ENCODE data around the gene ERICH3.

The ERICH3 gene

GRCh38 chr1:74596717-74597116, 76.9 kb downstream of the ERICH3 start:
- H3K4me1 ChIP-seq (ENCODE audit: control insufficient read depth, low read length): no peaks in the 10 kb centered on the region
- H3K9me2 ChIP-seq (replicated peaks; ENCODE audit: control insufficient read depth, low read length): no peaks in the 10 kb centered on the region
- H3K79me2 ChIP-seq (ENCODE audit: control insufficient read depth, low read length): no peaks in the 10 kb centered on the region
- no peak overlapping the region for H3K4me3 ChIP-seq (ENCODE audit: low read length)
- H4K20me1 ChIP-seq (ENCODE audit: control insufficient read depth, insufficient read depth, low read depth, low read length): no peaks in the 10 kb centered on the region
- H3K4me2 ChIP-seq (ENCODE audit: low read length): no peak overlapping the region
- TF ChIP-seq EZH2phosphoT487 (IDR thresholded peaks at IDR 0.05; ENCODE audit: borderline replicate concordance, low read length) (no peak), CTCF (IDR thresholded peaks at IDR 0.05; ENCODE audit: low read depth, low read length, poor library complexity, severe bottlenecking) (no peak)
- H3K9me3 ChIP-seq (ENCODE audit: control insufficient read depth, insufficient read depth, low read length): no peaks in the 10 kb centered on the region
- H3F3A ChIP-seq (ENCODE audit: control insufficient read depth, insufficient read depth): no peaks in the 10 kb centered on the region
- H3K27ac ChIP-seq (ENCODE audit: low read depth, low read length): no peak overlapping the region
- no peaks in the 10 kb centered on the region for H3K27me3 ChIP-seq (ENCODE audit: control insufficient read depth, low read length)
- H3K36me3 ChIP-seq (ENCODE audit: control insufficient read depth, low read length): no peaks in the 10 kb centered on the region

DNA sequence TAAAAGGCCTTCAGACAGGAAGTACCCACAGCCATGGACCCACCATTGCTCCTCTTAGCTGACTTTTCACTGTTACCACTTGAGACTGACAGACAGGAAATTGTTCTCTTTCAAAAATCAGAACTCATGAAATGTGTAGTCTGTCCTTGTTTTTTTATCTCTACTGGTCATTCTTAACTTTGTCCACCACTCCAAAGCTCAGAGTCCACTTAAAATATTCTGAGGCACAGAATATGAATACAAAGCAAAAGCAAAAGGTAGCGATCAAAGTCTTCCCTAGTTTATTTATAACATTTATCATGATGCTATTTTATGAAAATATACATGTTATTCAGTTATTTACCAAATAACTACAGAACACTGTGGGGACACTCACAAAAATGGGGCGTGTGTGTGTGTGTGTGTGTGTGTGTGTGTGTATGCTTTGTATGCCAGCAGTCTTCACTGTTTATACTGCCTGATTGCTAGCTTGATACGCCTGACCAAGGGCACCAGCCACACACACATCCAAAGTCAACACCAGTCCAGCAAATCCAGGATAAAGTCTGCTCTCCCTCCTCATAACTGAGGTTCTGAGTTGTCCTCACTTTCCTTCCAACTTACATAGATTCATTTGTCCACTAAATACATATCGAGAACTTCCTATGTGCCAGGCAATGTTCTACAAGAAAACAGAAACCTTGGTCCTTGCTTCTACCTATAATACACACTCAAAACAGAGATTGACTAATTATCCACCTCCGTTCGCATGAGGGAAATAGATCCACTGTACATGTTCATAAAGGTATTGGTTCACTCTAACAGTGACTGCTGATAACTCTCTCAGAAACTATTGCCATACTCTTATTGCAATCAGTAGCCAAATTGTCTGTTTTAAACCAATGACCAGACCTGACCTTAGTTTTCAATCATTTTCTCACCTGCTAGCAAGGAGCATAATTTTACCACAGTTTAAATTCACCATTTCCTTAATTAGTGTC, 79.4 kb downstream of the ERICH3 start:
- Histone ChIP-seq H3K27me3 (ENCODE audit: control insufficient read depth, low read length) (no peaks in the 10 kb centered on the region), H3K4me3 (ENCODE audit: low read length) (no peak overlapping the region), H4K20me1 (ENCODE audit: control insufficient read depth, insufficient read depth, low read depth, low read length) (no peaks in the 10 kb centered on the region), H3K27ac (ENCODE audit: low read depth, low read length) (no peak overlapping the region), H3K9me2 (replicated peaks; ENCODE audit: control insufficient read depth, low read length) (no peaks in the 10 kb centered on the region), H3K36me3 (ENCODE audit: control insufficient read depth, low read length) (no peaks in the 10 kb centered on the region), H3K4me2 (ENCODE audit: low read length) (no peak overlapping the region), H3K79me2 (ENCODE audit: control insufficient read depth, low read length) (no peaks in the 10 kb centered on the region), H3K4me1 (ENCODE audit: control insufficient read depth, low read length) (no peaks in the 10 kb centered on the region), H3K9me3 (ENCODE audit: control insufficient read depth, insufficient read depth, low read length) (no peaks in the 10 kb centered on the region), H3F3A (ENCODE audit: control insufficient read depth, insufficient read depth) (no peaks in the 10 kb centered on the region)
- no peak for TF ChIP-seq EZH2phosphoT487 (IDR thresholded peaks at IDR 0.05; ENCODE audit: borderline replicate concordance, low read length)
- TF ChIP-seq CTCF (IDR thresholded peaks at IDR 0.05; ENCODE audit: low read depth, low read length, poor library complexity, severe bottlenecking): no peak

GRCh38 chr1:74592580-74593355, 80.8 kb downstream of the ERICH3 start:
- Histone ChIP-seq H3K36me3 (ENCODE audit: control insufficient read depth, low read length) (no peaks in the 10 kb centered on the region), H3K4me2 (ENCODE audit: low read length) (no peak overlapping the region), H4K20me1 (ENCODE audit: control insufficient read depth, insufficient read depth, low read depth, low read length) (no peaks in the 10 kb centered on the region), H3K4me3 (ENCODE audit: low read length) (no peak overlapping the region), H3K27ac (ENCODE audit: low read depth, low read length) (no peak overlapping the region), H3K27me3 (ENCODE audit: control insufficient read depth, low read length) (no peaks in the 10 kb centered on the region), H3K9me2 (replicated peaks; ENCODE audit: control insufficient read depth, low read length) (no peaks in the 10 kb centered on the region), H3K79me2 (ENCODE audit: control insufficient read depth, low read length) (no peaks in the 10 kb centered on the region), H3K9me3 (ENCODE audit: control insufficient read depth, insufficient read depth, low read length) (no peaks in the 10 kb centered on the region), H3K4me1 (ENCODE audit: control insufficient read depth, low read length) (no peaks in the 10 kb centered on the region), H3F3A (ENCODE audit: control insufficient read depth, insufficient read depth) (no peaks in the 10 kb centered on the region)
- TF ChIP-seq EZH2phosphoT487 (IDR thresholded peaks at IDR 0.05; ENCODE audit: borderline replicate concordance, low read length) (no peak), CTCF (IDR thresholded peaks at IDR 0.05; ENCODE audit: low read depth, low read length, poor library complexity, severe bottlenecking) (no peak)
